ENCODE measurements around the gene SSX7. TPM values are rescaled to one million over a fixed set of nuclear protein-coding genes. Genes with fewer than 3 reads are reported as not detected.
"Not testable (repeated sequence)": the region's sequence is repeated elsewhere in the genome, so short reads cannot be mapped to it uniquely, and the experiment has no call there.

Gene SSX7
- total RNA-seq, 2 experiments from 2014 or later: not detected

DNA sequence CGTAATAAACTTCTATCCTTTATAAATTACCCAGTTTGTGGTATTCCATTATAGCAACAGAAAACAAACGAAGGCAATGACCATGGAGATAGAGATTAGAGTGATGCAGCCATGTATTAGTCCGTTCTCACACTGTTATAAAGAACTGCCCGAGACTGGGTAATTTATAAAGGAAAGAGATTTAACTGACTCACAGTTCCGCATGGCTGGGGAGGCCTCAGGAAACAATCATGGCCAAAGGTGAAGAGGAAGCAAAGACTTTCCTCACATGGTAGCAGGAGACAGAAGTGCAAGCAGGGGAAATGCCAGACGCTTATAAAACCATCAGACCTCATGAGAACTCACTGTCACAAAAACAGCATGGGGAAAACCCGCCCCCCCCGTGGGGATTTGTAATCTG, 34.0 kb downstream of the SSX7 start:
- intact Hi-C loops (cut with micrococcal nuclease; ENCODE audit: unreplicated experiment); H3K4me3 ChIP-seq (ENCODE audit: low read depth, low read length, poor library complexity, severe bottlenecking); H3K27ac ChIP-seq (ENCODE audit: low read depth, low read length, poor library complexity, severe bottlenecking); H3K4me1 ChIP-seq (ENCODE audit: insufficient read depth, low read length, poor library complexity, severe bottlenecking); POLR2A ChIA-PET; BruUV-seq (replicated peaks); H3K9me3 ChIP-seq (ENCODE audit: low read length); H2AFZ ChIP-seq (ENCODE audit: low read length); DNase-seq (ENCODE audit: low spot score); H3K4me2 ChIP-seq (ENCODE audit: low read length); H3K9me2 ChIP-seq (ENCODE audit: insufficient read depth, low read length); H3K79me2 ChIP-seq (ENCODE audit: insufficient read depth, low read depth, low read length); H4K20me1 ChIP-seq (ENCODE audit: insufficient read depth, low read length); CTCF ChIA-PET (ENCODE audit: unreplicated experiment); H3K36me3 ChIP-seq (ENCODE audit: insufficient read depth, low read length): not testable (repeated sequence)

- Histone ChIP-seq H3K4me3 (ENCODE audit: low read depth, low read length, poor library complexity, severe bottlenecking) (no peak overlapping the region), H2AFZ (ENCODE audit: low read length) (no peak overlapping the region), H4K20me1 (ENCODE audit: insufficient read depth, low read length) (no peaks in the 10 kb centered on the region), H3K4me1 (ENCODE audit: insufficient read depth, low read length, poor library complexity, severe bottlenecking) (no peaks in the 10 kb centered on the region), H3K9me3 (ENCODE audit: low read length) (no peaks in the 10 kb centered on the region), H3K9me2 (ENCODE audit: insufficient read depth, low read length) (no peaks in the 10 kb centered on the region), H3K36me3 (ENCODE audit: insufficient read depth, low read length) (no peaks in the 10 kb centered on the region), H3K79me2 (ENCODE audit: insufficient read depth, low read depth, low read length) (no peaks in the 10 kb centered on the region), H3K27ac (ENCODE audit: low read depth, low read length, poor library complexity, severe bottlenecking) (no peak overlapping the region), H3K4me2 (ENCODE audit: low read length) (no peak overlapping the region)
- ChIA-PET POLR2A (no interaction called here), CTCF (ENCODE audit: unreplicated experiment) (no interaction called here)
- intact Hi-C loops (cut with micrococcal nuclease; ENCODE audit: unreplicated experiment): no loop called here
- no peak for TF ChIP-seq EZH2phosphoT487 (IDR thresholded peaks at IDR 0.05; ENCODE audit: borderline replicate concordance, low read depth, low read length)
- TF ChIP-seq, protein P1, sequence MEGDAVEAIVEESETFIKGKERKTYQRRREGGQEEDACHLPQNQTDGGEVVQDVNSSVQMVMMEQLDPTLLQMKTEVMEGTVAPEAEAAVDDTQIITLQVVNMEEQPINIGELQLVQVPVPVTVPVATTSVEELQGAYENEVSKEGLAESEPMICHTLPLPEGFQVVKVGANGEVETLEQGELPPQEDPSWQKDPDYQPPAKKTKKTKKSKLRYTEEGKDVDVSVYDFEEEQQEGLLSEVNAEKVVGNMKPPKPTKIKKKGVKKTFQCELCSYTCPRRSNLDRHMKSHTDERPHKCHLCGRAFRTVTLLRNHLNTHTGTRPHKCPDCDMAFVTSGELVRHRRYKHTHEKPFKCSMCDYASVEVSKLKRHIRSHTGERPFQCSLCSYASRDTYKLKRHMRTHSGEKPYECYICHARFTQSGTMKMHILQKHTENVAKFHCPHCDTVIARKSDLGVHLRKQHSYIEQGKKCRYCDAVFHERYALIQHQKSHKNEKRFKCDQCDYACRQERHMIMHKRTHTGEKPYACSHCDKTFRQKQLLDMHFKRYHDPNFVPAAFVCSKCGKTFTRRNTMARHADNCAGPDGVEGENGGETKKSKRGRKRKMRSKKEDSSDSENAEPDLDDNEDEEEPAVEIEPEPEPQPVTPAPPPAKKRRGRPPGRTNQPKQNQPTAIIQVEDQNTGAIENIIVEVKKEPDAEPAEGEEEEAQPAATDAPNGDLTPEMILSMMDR (conservative IDR thresholded peaks at IDR 0.05; ENCODE audit: low read length): no peak
- no peak for DNase-seq (ENCODE audit: low spot score)
- BruUV-seq (replicated peaks): no TSS peak
These were observed 45.7 kb downstream of the SSX7 start for GRCh38 chrX:52608961-52609360.

DNA sequence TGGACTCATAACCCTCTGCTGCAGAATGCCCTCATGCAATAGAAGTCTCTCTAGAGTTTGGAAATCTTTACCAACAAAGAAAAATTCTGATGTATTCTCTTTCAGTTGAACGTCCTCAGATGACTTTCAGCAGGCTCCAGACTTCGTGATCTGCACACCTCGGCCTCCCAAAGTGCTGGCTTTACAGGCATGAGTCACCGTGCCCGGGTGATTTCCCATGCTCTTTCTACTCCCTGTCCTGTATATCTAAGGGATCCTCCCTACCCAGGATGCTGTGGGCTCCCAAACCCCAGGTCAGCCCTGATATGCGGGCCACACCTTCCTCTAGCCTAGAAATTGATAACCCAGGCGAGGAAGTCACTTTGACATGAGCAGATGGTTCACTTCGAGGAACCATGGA, 51.5 kb downstream of the SSX7 start:
- BruUV-seq (replicated peaks); DNase-seq (ENCODE audit: low spot score); H3K36me3 ChIP-seq (ENCODE audit: insufficient read depth, low read length); CTCF ChIA-PET (ENCODE audit: unreplicated experiment); H4K20me1 ChIP-seq (ENCODE audit: insufficient read depth, low read length); H3K4me3 ChIP-seq (ENCODE audit: low read depth, low read length, poor library complexity, severe bottlenecking); H3K79me2 ChIP-seq (ENCODE audit: insufficient read depth, low read depth, low read length); POLR2A ChIA-PET; H3K4me1 ChIP-seq (ENCODE audit: insufficient read depth, low read length, poor library complexity, severe bottlenecking); H3K27ac ChIP-seq (ENCODE audit: low read depth, low read length, poor library complexity, severe bottlenecking); intact Hi-C loops (cut with micrococcal nuclease; ENCODE audit: unreplicated experiment); H2AFZ ChIP-seq (ENCODE audit: low read length); H3K9me2 ChIP-seq (ENCODE audit: insufficient read depth, low read length); H3K9me3 ChIP-seq (ENCODE audit: low read length); H3K4me2 ChIP-seq (ENCODE audit: low read length): not testable (repeated sequence)

DNA sequence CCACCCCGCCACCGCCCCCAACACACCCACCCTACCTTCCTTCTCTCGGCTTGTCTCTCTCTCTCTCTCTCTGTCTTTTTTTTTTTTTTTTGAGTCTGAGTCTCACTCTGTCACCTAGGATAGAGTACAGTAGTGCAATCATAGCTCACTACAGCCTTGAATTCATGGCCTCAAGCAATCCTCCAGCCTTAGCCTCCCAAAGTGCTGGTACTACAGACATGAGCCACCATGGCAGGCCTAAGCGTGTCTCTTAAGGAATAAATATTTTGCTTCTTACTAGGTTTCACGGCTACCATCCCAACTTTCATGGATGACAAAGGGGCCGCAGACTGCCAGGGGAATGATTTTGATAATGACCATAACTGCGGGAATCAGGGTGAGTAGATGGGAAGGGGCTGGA, 55.8 kb downstream of the SSX7 start:
- POLR2A ChIA-PET: no interaction called here
- no peak for TF ChIP-seq EZH2phosphoT487 (IDR thresholded peaks at IDR 0.05; ENCODE audit: borderline replicate concordance, low read depth, low read length)
- TF ChIP-seq, protein P1 (conservative IDR thresholded peaks at IDR 0.05; ENCODE audit: low read length): no peak
- no peaks in the 10 kb centered on the region for H3K9me3 ChIP-seq (ENCODE audit: low read length)
- H2AFZ ChIP-seq (ENCODE audit: low read length): no peak overlapping the region
- H3K36me3 ChIP-seq (ENCODE audit: insufficient read depth, low read length): no peaks in the 10 kb centered on the region
- BruUV-seq (replicated peaks): no TSS peak
- no peak overlapping the region for H3K4me3 ChIP-seq (ENCODE audit: low read depth, low read length, poor library complexity, severe bottlenecking)
- no peaks in the 10 kb centered on the region for H3K79me2 ChIP-seq (ENCODE audit: insufficient read depth, low read depth, low read length)
- intact Hi-C loops (cut with micrococcal nuclease; ENCODE audit: unreplicated experiment): no loop called here
- no peaks in the 10 kb centered on the region for H3K4me1 ChIP-seq (ENCODE audit: insufficient read depth, low read length, poor library complexity, severe bottlenecking)
- CTCF ChIA-PET (ENCODE audit: unreplicated experiment): no interaction called here
- H3K9me2 ChIP-seq (ENCODE audit: insufficient read depth, low read length): no peaks in the 10 kb centered on the region
- no peak overlapping the region for H3K4me2 ChIP-seq (ENCODE audit: low read length)
- no peak for DNase-seq (ENCODE audit: low spot score)
- no peaks in the 10 kb centered on the region for H4K20me1 ChIP-seq (ENCODE audit: insufficient read depth, low read length)
- H3K27ac ChIP-seq (ENCODE audit: low read depth, low read length, poor library complexity, severe bottlenecking): no peak overlapping the region

All from OCI-LY7 (cell line).